Stimulated activated CD8-positive, alpha-beta memory T cell treated with anti-CD3 and anti-CD28 coated beads, Interleukin-2, amount 100 ng/mL, for 1 hour (primary cell): Measurements from ENCODE around the gene DNTTIP2.
"Not testable (repeated sequence)": the region's sequence is repeated elsewhere in the genome, so short reads cannot be mapped to it uniquely, and the experiment has no call there.

Source experiments
- DNase-seq, 2 donors: peaks; one replicate each; pipeline ENCODE4 v3.0.0-alpha.2; 2020; ENCODE audit warnings: low read depth in 2 of 2

The DNTTIP2 gene

GRCh38 chr1:93878889-93879586, at the start of gene DNTTIP2:
Gene DNTTIP2, minus strand, starts transcription at chr1:93879206. Its CDS starts 58 bp downstream, at chr1:93879148.
- peak; percentile 80 to 81 for DNase-seq

GRCh38 chr1:93925206-93925605, 46.2 kb upstream of the DNTTIP2 start:
- DNase-seq: no peak

- DNase-seq: no peak
These were observed 40.8 kb upstream of the DNTTIP2 start for GRCh38 chr1:93919780-93920179.

GRCh38 chr1:93917302-93917701, 38.3 kb upstream of the DNTTIP2 start:
- DNase-seq: no peak

GRCh38 chr1:93910880-93911279, 31.9 kb upstream of the DNTTIP2 start:
- not testable (repeated sequence) for DNase-seq

GRCh38 chr1:93910305-93910704, 31.3 kb upstream of the DNTTIP2 start:
- DNase-seq: no peak

- peak; percentile 85 to 86 for DNase-seq
These were observed 30.4 kb upstream of the DNTTIP2 start, which contains the start of gene GCLM for GRCh38 chr1:93909146-93910050. Gene GCLM, minus strand, starts transcription at chr1:93909430. Its CDS starts 267 bp downstream, at chr1:93909163.

GRCh38 chr1:93908394-93909145, 29.6 kb upstream of the DNTTIP2 start:
- DNase-seq: peak; percentile 4 to 23

GRCh38 chr1:93907718-93908117, 28.7 kb upstream of the DNTTIP2 start:
- no peak for DNase-seq

- DNase-seq: no peak
These were observed 27.5 kb upstream of the DNTTIP2 start for GRCh38 chr1:93906480-93906879.

- DNase-seq: no peak
These were observed 26.7 kb upstream of the DNTTIP2 start for GRCh38 chr1:93905734-93906133.

GRCh38 chr1:93905051-93905450, 26.0 kb upstream of the DNTTIP2 start:
- DNase-seq: no peak

GRCh38 chr1:93904228-93904627, 25.2 kb upstream of the DNTTIP2 start:
- DNase-seq: no peak

- no peak for DNase-seq
These were observed 21.9 kb upstream of the DNTTIP2 start for GRCh38 chr1:93900723-93901504.

- DNase-seq: no peak
These were observed 20.7 kb upstream of the DNTTIP2 start for GRCh38 chr1:93899543-93900207.

- no peak for DNase-seq
These were observed 9.9 kb upstream of the DNTTIP2 start for GRCh38 chr1:93888900-93889299.

GRCh38 chr1:93882269-93882668, 3.3 kb upstream of the DNTTIP2 start:
- no peak for DNase-seq

GRCh38 chr1:93880731-93881130, 1.7 kb upstream of the DNTTIP2 start:
- DNase-seq: no peak

GRCh38 chr1:93878501-93878888, 511 bp downstream of the DNTTIP2 start:
- DNase-seq: peak; percentile 57 to 60

- no peak for DNase-seq
These were observed 1.5 kb downstream of the DNTTIP2 start for GRCh38 chr1:93877529-93877928.

GRCh38 chr1:93876244-93876643, 2.8 kb downstream of the DNTTIP2 start:
- DNase-seq: no peak
